ENCODE results near the gene CNOT1.

CNOT1 gene

GRCh38 chr16:58516768-58517107 lies 112.9 kb downstream of the CNOT1 start:
- no peak for DNase-seq (ENCODE audit: low spot score)

GRCh38 chr16:58515871-58516767 lies 113.5 kb downstream of the CNOT1 start:
- DNase-seq (ENCODE audit: low spot score) = peak; percentile 30

GRCh38 chr16:58515125-58515870 lies 114.3 kb downstream of the CNOT1 start, which contains the start of gene SETD6:
Gene SETD6, plus strand, starts transcription at chr16:58515517. Its CDS starts 21 bp downstream, at chr16:58515538.
- peak; percentile 96 for DNase-seq (ENCODE audit: low spot score)

- DNase-seq (ENCODE audit: low spot score) = no peak
These were observed 115.8 kb downstream of the CNOT1 start for GRCh38 chr16:58513874-58514273.

- peak; percentile 67 for DNase-seq (ENCODE audit: low spot score)
These were observed 117.5 kb downstream of the CNOT1 start for GRCh38 chr16:58511933-58512815.

- DNase-seq (ENCODE audit: low spot score) = no peak
These were observed 118.6 kb downstream of the CNOT1 start for GRCh38 chr16:58510776-58511628.

GRCh38 chr16:58510097-58510775 lies 119.4 kb downstream of the CNOT1 start:
- no peak for DNase-seq (ENCODE audit: low spot score)

- DNase-seq (ENCODE audit: low spot score) = no peak
These were observed 120.2 kb downstream of the CNOT1 start for GRCh38 chr16:58509256-58510096.

GRCh38 chr16:58508671-58509251 lies 120.9 kb downstream of the CNOT1 start:
- DNase-seq (ENCODE audit: low spot score) = no peak

- no peak for DNase-seq (ENCODE audit: low spot score)
These were observed 121.5 kb downstream of the CNOT1 start for GRCh38 chr16:58507963-58508670.

- no peak for DNase-seq (ENCODE audit: low spot score)
These were observed 122.2 kb downstream of the CNOT1 start for GRCh38 chr16:58507195-58507962.

- DNase-seq (ENCODE audit: low spot score) = no peak
These were observed 123.1 kb downstream of the CNOT1 start for GRCh38 chr16:58506241-58507194.

- DNase-seq (ENCODE audit: low spot score) = no peak
These were observed 125.5 kb downstream of the CNOT1 start for GRCh38 chr16:58503863-58504688.

- no peak for DNase-seq (ENCODE audit: low spot score)
These were observed 126.3 kb downstream of the CNOT1 start for GRCh38 chr16:58503166-58503862.

All from AG20443 (cell line).